Stimulated activated CD8-positive, alpha-beta memory T cell treated with anti-CD3 and anti-CD28 coated beads, Interleukin-7, amount 100 ng/mL, for 24 hours (primary cell): ENCODE results near the gene KRTAP25-1.

Experiments used
- DNase-seq: peaks from one replicate; pipeline ENCODE4 v3.0.0-alpha.2; 2020; ENCODE audit warnings: low read depth

Gene KRTAP25-1, protein sequence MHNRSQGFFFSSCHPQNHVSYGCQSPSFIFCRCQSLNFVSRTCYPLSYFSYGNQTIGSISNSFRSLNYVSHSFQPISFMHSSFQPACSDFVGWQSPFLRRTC

DNA sequence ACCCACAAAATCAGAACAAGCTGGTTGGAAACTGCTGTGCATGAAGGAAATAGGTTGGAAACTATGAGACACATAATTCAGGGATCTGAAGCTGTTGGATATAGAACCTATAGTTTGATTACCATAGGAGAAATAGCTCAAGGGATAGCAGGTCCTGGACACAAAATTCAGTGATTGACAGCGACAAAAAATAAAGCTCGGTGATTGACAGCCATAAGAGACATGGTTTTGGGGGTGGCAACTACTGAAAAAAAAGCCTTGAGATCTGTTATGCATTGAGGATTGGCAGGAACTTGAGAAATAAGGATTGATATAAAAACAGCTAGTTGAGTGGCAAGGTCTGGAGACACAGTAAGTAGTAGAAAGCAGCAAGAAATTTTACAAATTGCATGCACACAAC, at the start of gene KRTAP25-1:
Gene KRTAP25-1, minus strand, starts transcription at position 300 of the 400 bp plus-strand sequence. Its CDS starts 24 bp downstream, at position 276.
- no peak for DNase-seq

DNA sequence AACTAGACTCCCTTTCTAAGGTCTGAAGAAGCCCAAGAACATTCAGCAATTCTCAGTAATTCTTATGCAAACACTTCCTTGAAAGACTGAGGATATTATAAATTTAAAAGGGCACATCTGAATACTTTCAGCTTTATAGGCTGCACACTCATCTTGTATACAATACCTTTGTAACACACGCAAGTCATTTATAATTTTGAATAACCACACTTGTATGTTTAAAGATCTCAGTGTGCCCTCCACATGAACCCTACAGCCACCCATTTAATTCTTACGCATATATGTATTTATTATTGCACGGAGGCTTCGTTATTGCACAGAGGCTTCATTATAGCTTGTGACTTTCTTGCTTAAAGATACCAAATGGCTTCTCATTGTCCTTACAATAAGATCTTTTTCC, 49.4 kb upstream of the KRTAP25-1 start:
- no peak for DNase-seq

DNA sequence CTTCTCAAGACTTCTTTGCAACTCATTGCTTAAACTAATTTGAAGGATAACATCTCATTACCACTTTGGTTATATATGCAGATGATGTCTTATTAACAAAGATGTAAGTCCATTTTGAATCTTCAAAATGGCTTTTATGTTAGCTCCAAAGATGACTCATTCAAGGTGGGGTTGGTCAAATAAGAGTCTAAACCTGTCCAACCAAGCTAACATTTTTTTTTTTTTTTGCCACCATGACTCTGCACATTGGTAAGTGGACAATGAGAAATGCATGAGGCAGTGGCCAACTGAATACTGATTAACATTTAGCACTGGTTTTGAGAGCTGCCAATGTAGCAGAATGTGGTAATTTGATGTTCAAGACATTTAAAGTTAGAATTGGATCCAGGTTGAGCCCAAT, 48.5 kb upstream of the KRTAP25-1 start:
- no peak for DNase-seq

DNA sequence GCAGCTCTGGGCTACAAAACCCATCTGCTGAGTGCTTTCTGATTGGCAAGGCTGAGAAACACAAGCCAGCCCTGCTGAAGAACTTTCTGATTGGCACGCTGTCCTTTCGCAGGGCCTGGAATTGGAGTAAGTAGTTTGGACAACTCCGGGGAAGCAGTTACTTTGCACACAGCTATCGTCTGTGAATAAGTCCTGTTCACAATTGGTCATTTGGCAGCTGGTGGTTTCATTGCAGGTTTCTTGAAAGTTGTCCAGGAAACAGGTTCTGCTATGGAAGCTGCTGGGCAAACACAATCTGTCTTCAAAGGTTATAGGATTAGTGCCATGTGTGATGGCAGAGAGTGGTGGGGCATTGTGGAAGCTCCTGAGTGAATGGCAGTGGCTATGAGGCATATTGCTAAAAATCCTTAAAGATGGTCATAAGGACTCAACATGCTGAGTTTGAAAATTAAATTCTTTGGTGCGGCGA, 48.0 kb upstream of the KRTAP25-1 start, which contains the start of gene KRTAP27-1:
Gene KRTAP27-1, minus strand, starts transcription at position 419 of the 469 bp plus-strand sequence. Its CDS starts 26 bp downstream, at position 393.
- DNase-seq: no peak

DNA sequence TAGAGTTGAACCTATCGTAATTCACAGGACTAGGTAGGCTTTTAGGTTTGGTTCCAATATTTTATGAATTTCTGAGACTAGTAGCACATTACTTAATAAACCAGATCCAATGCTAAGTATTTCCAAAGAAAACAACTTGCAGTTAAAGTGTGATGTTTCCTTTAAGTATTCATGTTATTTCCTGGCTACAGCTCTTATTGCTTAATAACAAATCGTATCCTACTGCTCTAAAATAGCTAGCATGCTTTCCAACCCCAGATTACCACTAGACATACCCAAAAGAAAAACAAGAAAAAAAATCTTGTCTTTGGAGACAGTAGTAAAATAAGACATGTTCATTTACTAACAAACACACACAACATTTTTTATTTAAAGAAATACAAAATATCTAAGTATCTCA, 47.3 kb upstream of the KRTAP25-1 start:
- no peak for DNase-seq

DNA sequence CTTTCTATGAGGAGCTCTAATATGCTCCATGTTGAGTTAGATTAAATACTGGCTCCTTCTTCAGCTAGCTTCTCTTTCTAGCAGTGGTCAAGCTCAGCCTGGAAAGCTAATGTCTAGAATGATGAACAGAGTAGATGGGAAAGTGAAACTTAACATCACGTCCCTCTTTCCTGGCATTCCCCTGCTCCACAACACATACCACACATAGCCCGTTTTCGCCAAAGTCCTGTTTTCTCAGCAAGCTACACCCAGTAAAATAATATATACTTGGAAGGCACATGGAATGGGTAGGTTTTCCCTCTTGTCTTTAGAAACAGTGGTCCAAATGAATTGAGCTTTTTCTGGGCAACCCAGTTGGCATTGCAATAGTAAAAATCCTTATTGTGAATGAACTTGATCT, 44.4 kb upstream of the KRTAP25-1 start:
- no peak for DNase-seq

DNA sequence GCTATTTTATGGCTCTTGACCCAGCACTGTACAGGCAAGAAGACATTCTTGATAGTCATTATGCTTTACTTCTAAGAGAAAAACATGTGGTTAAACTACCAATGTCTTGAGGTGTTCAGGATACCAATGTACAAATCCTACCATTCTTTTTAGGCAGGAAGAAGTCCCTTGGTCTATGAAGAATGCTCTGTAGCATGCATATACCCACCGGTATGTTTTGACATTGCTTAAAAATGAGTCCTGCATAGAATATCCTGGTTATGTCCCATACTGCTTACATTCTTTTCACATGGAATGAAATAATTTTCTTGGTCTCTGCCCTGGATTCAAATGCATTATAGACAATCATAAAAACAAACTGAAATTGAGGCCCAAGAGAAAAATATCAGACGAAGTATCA, 43.4 kb upstream of the KRTAP25-1 start:
- no peak for DNase-seq

DNA sequence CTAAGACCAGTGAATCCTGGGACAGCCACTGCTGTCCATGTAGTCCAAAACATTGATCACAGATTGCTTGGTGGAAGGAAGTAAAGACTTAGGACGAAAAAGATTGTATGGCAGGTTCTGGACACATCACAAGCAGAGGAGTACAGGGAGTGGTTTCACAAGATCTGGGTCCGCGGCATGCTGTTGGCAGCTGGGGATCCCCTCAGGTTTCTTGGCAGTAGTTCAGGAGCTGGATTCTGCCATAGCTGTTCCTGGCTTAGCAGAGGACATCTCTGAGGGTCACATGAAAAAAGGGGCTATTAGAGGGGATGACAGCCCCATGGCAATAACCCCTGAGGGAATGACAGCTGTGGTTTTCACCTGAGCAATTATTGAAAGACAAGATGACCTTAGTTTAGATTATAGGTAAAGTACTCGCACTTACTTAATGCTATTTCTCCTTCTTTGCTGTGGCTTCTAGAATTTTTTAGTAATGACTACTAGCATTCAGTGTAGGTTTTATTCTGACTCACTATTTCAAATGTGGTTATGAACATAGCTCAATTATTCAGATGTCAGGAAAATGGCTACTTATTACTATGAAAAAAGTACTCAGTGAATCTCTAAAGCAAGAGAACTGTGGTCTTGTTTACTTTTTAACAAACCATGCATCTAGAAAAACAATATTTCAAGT, 40.0 kb upstream of the KRTAP25-1 start:
- no peak for DNase-seq

DNA sequence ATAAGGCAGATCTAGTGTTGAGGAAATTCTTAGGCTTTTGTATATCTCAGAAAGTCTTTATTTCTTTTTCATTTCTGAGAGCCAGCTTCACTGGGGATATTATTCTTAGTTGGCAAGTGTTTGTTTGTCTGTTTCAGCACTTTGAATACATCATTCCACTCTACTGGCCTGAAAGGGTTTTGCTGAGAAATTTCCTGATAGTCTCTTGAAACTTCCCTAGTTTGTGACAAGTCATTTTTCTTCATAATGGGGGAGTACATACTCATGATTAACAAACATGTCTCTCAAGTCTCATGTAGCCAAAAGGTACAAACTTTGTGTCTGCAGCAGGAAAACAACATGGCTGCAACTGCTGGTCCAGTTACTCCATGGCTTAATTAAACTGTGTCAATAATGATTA, 37.1 kb upstream of the KRTAP25-1 start:
- DNase-seq: no peak

DNA sequence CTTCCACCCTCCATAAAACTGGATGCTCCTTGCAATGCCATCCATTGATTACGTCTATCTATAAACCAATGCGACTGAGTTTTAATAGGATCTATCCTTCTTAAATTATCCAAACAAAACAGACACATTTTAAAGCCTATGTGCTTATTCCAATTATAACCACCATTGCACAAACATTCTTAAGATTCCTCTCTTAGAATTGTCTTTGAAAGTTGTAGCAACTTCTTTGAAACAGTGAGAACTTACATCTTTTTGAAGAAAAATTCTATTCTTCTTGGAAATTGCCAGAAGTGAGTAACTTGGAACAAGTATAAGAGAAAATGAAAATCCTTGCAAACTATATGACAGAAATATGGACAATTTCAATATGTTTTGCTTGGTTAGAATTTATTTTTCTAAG, 30.9 kb upstream of the KRTAP25-1 start, which contains the start of gene KRTAP26-1:
Gene KRTAP26-1, minus strand, starts transcription at position 101 of the 400 bp plus-strand sequence. CDS start 280 bp downstream, outside the sequence.
- no peak for DNase-seq

DNA sequence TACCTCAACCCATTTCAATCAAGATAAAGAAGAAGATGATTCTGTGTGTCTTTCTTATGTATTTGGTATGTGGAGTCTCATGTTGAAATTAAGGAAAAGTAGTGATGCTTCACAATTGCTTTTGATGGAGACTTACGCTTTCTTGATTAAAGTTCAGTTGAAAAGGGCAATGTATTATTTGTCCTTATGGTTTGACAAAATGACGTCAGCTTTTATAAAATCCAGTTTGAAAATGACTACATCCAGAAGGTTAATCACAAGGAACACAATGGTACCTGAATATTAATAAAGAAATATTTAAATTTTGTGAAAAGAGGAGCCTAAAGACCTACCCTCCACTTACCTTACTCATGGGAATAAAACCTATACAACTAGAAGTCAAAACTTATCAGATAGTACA, 26.4 kb upstream of the KRTAP25-1 start:
- DNase-seq: no peak

DNA sequence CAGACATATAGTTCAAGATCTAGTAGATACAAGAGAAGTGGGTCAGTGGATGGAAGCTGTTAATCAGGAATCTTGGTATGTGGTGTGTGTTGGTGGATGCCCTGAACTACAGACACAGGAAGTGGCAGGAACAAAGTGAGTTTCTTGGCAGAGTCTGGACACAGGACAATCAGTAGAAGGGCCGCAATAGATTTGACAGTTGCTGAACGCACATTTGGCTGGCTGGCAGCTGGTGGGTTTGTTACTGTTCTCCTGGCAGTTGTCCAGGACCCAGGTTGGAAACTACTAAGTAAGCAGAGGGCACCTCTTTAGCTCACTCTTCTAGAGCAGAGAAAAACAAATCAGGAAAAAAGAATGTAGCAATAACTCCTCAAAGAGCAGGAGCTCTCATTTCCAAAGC, 17.6 kb upstream of the KRTAP25-1 start:
- no peak for DNase-seq

DNA sequence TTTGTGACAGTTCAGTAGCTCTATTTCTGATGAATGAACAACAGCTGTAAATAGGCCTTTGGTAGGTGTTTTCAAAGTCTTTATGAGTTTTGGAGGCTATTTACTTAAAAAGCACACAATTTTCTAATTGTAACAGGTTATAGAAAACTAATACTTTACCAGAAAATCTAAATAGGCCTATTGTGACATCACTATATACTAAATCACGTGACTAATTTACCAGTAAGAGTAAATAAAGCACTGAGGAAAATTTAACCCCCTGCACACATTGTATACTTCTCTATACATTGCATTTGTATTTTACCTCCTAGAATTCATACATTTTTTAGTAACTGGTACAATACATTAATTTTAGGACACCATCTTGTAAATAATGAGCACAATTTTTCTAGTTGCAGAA, 15.8 kb upstream of the KRTAP25-1 start:
- DNase-seq: no peak

DNA sequence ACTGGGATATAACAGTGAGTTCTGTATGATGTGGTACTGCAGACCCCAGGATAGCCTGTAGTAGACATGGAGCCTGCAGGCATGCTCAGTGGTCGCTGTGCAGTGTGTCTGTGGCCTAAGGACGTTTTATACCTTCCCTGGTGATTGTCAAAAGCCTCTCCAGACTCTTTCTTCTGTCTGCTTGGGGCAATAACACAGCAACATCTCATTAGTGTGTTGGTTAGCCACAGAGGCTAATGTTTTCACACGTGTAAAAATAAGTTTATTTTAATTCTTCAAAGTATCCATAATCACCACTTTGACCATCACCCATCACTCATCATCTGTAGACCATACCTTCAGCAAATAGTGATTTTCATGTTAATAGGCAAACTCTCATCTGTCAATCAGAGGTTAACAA, 6.5 kb downstream of the KRTAP25-1 start, which contains the start of gene KRTAP24-1:
Gene KRTAP24-1, minus strand, starts transcription at position 101 of the 400 bp plus-strand sequence. Its CDS starts 18 bp downstream, at position 83.
- no peak for DNase-seq

DNA sequence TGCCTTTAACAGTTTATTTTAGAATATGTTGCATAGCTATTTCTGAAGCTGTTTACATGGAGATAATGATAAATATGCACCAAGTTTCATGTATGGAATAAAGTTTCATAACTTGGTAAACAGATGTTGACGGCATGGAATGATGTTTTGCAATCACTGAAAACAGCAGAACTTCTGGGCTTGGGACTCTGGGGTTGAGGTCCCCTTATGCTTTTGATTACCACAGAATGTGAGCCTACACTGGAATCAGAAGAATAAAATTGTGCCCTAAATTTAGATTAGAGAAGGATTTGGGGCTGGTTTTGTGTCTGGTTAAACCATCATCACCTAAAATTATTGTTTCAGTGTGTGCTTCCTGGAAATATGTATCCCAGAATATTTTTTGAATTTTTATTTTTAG, 17.7 kb downstream of the KRTAP25-1 start:
- no peak for DNase-seq

DNA sequence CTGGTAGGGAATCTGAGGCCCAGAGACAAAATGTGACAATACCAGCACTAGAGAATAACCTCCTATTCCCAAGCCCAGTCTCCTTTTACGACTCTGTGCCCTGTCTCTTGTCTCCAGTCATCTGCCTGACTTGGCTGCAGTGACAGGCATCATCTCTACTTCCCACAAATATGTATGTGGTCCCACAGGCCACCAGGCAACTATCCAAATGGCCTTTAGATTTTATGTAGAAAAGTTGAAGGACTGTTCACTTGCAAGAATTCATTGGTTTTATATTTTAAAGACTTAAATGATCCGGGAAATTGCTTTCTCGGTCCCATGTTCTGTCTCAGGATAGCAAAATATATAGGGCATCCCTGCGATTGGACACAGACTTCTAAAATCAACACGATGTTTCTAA, 18.2 kb downstream of the KRTAP25-1 start:
- no peak for DNase-seq

DNA sequence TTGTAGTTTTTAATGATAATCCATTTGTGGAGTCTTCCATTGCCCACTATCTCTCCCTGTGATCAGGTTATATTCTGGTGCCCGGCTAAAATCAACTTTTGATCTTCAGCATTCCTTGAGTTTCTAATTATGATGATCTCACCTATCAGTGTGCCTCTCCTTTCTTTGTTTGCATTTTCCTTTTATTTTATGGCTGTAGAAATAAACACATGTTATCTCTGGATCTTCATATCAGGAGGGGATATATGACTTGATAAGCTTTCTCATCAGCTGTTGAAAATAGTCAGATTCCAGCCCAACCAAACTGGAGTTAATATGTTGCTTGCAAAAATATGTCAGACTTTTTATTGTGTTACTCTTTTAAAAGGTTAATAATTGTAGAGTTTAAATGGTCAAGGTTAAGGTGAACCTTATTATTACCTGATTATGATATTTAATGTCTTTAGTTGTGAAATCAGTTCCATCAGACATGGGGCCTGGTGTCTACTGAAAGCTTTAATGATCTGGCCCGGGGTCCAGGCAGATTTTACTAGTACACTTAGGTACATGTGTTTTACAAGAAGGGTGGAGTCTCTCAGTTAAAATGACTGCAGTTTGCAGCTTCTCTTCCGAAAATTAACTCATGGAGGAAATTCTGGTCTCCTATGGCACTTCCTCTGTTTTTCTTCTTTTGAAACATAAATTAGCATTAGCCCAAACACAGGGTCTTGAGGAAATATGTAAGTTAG, 19.3 kb downstream of the KRTAP25-1 start:
- no peak for DNase-seq

DNA sequence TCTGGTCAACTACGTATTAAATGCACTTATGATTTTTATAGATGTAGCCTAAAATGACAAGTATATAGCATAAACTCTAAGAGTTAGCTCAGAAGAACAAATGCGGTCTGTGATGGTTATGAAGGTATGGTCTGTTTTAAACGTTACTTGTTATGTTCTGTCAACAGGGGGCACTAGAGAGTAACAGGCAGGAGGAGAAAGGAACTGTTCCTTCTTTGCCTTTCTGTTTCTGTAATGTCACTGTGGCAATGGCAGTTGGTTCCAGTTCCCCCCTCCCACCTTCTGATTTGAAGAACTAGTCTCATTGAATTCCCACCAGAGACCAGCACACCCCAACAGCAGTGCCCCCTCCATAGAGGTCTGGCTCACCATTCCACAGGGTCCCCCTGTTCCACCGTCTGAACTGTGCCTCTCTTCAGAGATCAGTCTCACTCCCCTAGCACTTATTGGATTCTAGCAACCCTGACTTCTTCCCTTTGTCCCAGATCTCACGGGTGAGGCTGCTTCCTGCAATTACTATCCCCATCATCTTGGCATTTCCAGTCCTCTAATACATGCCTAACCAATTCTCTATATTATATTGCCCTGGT, 20.6 kb downstream of the KRTAP25-1 start:
- no peak for DNase-seq

DNA sequence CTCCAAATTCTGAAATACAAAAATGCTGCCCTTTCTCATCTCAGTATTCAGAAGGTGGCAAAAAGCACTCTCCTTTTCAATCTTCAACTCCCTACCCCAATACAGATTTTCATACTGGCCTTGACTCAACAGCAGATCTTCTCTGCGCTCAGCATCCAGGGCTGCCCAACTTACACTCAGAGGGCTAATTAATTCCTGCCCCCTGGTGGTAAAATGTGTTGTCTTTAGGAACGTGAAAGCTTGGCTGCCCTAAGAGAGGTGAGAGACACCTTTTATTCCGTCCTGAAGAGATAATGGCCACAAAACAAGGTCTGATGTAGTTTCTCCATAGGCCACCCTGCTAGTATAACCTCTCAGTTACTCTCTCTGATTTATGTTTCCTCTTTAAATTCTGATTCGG, 31.5 kb downstream of the KRTAP25-1 start:
- no peak for DNase-seq

DNA sequence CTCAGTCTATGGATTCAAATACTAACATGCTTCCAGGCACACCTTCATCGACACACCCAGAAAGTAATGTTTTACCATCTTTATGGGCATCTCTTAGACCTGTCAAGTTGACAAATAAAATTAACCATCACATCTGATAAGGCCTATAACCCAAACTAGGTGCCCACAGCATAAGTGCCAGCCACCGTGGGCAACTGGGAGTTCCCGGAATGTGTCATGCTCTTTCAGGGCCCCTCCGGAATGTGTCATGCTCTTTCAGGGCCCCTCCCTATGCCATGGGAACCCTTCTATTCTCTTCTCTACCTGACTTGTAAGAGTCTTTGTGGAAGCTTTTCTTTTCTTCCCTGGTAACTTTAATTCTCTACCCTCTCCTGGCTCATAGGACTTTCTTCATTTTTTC, 33.2 kb downstream of the KRTAP25-1 start:
- DNase-seq: no peak

DNA sequence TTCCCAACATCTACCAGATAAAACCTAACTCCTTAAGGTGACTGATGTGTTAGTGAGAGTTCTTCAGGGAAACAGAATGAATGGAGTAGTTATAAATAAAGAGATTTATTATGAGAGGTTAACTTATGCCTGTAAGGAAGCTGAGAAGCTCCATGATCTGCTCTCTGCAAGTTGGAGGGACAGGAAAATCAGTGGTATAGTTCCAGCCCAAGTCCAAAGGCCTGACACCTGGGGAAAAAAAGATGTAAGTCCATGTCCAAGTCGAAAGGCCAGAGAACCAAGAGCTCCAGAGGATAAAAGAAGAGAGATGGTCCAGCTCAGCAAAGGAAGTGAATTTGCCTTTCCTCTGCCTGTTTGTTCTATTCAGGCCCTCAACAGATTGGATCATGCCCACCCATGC, 33.6 kb downstream of the KRTAP25-1 start:
- DNase-seq: no peak

DNA sequence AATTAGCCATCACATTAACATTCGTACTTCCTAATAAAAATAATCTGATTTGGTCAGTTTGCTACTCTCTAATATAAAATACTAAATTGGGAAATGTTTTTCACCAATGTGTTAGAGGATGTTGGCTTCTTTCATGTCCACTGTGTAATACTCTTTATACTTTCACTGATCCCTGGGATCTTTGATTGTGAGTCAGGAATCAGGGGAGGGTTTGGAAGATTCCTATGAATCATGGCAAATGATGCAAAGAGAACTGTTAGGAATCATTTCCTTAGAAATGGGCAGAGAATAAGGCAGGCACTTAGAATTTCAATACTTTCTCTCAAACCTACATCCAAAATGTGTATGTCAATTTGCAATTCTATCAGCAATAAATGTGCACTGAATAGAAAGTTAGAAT, 37.5 kb downstream of the KRTAP25-1 start:
- DNase-seq: no peak

DNA sequence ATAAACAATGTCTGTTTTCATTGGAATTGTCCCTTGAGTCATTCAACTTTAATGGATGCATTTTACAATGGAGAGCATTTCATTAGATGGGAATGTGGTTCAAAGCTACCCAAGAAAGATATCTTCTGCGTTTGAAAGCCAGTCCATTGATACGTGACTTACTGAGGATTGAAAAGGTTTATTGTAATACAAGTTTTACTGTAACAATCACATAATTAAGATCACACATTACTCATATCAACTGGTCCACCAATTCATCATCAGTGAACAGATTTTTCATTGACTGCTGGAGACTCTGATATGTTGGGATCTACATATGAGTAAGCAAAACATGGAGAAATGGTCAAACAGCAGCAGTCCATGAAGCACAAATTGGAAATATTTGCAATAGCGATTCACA, 39.4 kb downstream of the KRTAP25-1 start:
- DNase-seq: no peak
